ENCODE results near the gene VPS13D.

DNA sequence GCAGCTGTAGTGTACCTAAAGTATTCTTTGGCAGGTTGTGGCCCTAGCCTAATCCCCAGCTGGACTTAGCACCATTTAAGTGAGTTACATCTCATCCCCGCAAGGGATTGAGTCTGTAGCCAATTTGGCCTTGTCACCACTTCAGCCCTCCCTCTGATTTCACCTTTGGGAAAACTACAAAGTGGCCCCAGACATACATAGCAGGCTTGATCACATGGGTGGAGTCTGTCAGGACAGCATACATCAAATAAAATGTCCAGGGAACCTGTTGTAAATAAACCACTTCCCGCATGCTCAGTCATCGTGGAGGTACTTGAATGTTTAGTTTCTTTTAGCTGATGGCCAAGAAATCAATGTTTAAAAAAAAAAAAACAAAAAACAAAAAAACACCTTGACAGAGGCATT is 245.7 kb downstream of the VPS13D start:
- TF ChIP-seq, protein P1, sequence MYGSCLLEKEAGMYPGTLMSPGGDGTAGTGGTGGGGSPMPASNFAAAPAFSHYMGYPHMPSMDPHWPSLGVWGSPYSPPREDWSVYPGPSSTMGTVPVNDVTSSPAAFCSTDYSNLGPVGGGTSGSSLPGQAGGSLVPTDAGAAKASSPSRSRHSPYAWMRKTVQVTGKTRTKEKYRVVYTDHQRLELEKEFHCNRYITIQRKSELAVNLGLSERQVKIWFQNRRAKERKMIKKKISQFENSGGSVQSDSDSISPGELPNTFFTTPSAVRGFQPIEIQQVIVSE (CRISPR knock-in tag; IDR thresholded peaks at IDR 0.05; ENCODE audit: borderline replicate concordance) = no peak
- no peak for TF ChIP-seq NR3C1 (CRISPR knock-in tag; conservative IDR thresholded peaks at IDR 0.05; ENCODE audit: low read depth)
- TF ChIP-seq, protein P2, sequence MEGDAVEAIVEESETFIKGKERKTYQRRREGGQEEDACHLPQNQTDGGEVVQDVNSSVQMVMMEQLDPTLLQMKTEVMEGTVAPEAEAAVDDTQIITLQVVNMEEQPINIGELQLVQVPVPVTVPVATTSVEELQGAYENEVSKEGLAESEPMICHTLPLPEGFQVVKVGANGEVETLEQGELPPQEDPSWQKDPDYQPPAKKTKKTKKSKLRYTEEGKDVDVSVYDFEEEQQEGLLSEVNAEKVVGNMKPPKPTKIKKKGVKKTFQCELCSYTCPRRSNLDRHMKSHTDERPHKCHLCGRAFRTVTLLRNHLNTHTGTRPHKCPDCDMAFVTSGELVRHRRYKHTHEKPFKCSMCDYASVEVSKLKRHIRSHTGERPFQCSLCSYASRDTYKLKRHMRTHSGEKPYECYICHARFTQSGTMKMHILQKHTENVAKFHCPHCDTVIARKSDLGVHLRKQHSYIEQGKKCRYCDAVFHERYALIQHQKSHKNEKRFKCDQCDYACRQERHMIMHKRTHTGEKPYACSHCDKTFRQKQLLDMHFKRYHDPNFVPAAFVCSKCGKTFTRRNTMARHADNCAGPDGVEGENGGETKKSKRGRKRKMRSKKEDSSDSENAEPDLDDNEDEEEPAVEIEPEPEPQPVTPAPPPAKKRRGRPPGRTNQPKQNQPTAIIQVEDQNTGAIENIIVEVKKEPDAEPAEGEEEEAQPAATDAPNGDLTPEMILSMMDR (IDR thresholded peaks at IDR 0.05) = no peak
- TF ChIP-seq ESRRA (CRISPR knock-in tag; IDR thresholded peaks at IDR 0.05; ENCODE audit: borderline replicate concordance) = no peak

Data from WTC11 (cell line).